Gastroesophageal sphincter (tissue), 4 donors: ENCODE measurements around the gene CPT1A. TPM values are rescaled to one million over a fixed set of nuclear protein-coding genes. Genes with fewer than 3 reads are reported as not detected.
A peak's percentile ranks its signal among the peaks of the same experiment; 100 is the strongest.

Experiments
- ATAC-seq: fragments of 150-250 bp; one replicate; pipeline ENCODE4 v1.9.1; 2016; ENCODE audit warnings: mild to moderate bottlenecking, moderate library complexity
- H3K27ac ChIP-seq, 4 donors: fragments of 200-600 bp; sonication (generic) in 3 of 4; 1 replicate in 3 of 4; 2 replicates in 1 of 4; pipeline ENCODE4 v1.5.1; 2016 to 2019
- H3K27me3 ChIP-seq: fragments of 200-600 bp; sonication (generic); one replicate; pipeline ENCODE4 v1.5.1; 2019
- H3K36me3 ChIP-seq, 2 donors: fragments of 200-600 bp; sonication (generic); one replicate each; pipeline ENCODE4 v1.5.1; 2019; ENCODE audit warnings: control low read depth in 1 of 2
- H3K4me1 ChIP-seq, 3 donors: fragments of 200-600 bp; sonication (generic); 1 replicate in 2 of 3; 2 replicates in 1 of 3; pipeline ENCODE4 v1.5.1; 2016 to 2019; ENCODE audit warnings: control low read depth in 2 of 3
- H3K4me3 ChIP-seq, 2 donors: fragments of 200-600 bp; sonication (generic); one replicate each; pipeline ENCODE4 v1.5.1; 2019; ENCODE audit warnings: mild to moderate bottlenecking in 1 of 2, moderate library complexity in 1 of 2
- H3K9me3 ChIP-seq, 3 donors: fragments of 200-600 bp; sonication (generic); one replicate each; pipeline ENCODE4 v1.5.1; 2017 to 2019; ENCODE audit warnings: control low read depth in 2 of 3
- EP300 ChIP-seq: sonication (generic); formaldehyde crosslinking; IDR thresholded peaks from one replicate; pipeline ENCODE4 v1.6.1; 2017; ENCODE audit warnings: antibody characterized with exemption, mild to moderate bottlenecking
- POLR2A ChIP-seq, 2 donors: fragments of 450-650 bp; IDR thresholded peaks; one replicate each; pipeline ENCODE4 v1.6.1; 2017; ENCODE audit warnings: antibody characterized with exemption in 2 of 2, mild to moderate bottlenecking in 2 of 2, moderate library complexity in 1 of 2
- POLR2AphosphoS5 ChIP-seq: sonication (generic); formaldehyde crosslinking; IDR thresholded peaks from one replicate; pipeline ENCODE4 v1.6.1; 2017; ENCODE audit warnings: antibody characterized with exemption
- WGBS, 2 donors: methylation state at CpG; one replicate each; pipeline ENCODE4 v1.1.5; 2018; ENCODE audit warnings: low coverage in 1 of 2; 5-methylcytosine and 5-hydroxymethylcytosine counted together
- total RNA-seq, 4 donors: library from RNA; depleted of rRNA; stranded (reverse); fragments of >200 nt; gene quantifications; one replicate each; pipeline ENCODE4 v1.1.0, GENCODE V29; 2016
- TF ChIP-seq, protein P1 (sequence below), 4 experiments: fragments of 200-600 bp in 2 of 4; fragments of 450-650 bp in 2 of 4; sonication (generic) in 1 of 4; IDR thresholded peaks; one replicate each; pipeline ENCODE4 v1.5.1; 2017 to 2019; ENCODE audit warnings: antibody characterized with exemption in 4 of 4, mild to moderate bottlenecking in 2 of 4, moderate library complexity in 2 of 4

CPT1A gene
- total RNA-seq, 4 donors from 2014 or later, result 33.4 to 103 (median 74.7) TPM

DNA sequence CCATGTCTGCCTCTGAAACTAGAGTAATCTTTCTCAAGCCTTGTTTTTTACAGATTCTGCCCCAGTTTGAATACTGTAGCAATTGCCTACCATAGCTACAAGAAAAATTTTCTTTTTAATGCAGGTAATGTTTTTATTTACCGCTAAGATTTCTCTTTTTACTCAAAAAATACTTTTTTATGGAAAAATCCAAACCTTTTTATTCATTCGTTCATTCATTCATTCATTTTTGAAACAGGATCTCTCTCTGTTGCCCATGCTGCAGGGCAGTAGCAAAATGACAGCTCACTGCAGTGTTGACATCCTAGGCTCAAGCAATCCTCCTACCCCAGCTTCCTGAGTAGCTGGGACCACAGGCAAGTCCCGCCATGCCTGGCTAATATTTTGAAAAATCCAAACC lies 2.7 kb upstream of the CPT1A start:
- H3K4me3 ChIP-seq, result peak overlapping the region; percentile 11 to 96
- H3K4me1 ChIP-seq, result peaks cover 0 to 60% (median 17%) of the 10 kb centered on the region in 3 donors
- 77 to 100% methylated on average over 1 to 3 of the region's 3 CpGs for WGBS, 2 donors
- TF ChIP-seq POLR2A (IDR thresholded peaks at IDR 0.05) (no peak), POLR2AphosphoS5 (no peak), EP300 (no peak)
- TF ChIP-seq, protein P1, sequence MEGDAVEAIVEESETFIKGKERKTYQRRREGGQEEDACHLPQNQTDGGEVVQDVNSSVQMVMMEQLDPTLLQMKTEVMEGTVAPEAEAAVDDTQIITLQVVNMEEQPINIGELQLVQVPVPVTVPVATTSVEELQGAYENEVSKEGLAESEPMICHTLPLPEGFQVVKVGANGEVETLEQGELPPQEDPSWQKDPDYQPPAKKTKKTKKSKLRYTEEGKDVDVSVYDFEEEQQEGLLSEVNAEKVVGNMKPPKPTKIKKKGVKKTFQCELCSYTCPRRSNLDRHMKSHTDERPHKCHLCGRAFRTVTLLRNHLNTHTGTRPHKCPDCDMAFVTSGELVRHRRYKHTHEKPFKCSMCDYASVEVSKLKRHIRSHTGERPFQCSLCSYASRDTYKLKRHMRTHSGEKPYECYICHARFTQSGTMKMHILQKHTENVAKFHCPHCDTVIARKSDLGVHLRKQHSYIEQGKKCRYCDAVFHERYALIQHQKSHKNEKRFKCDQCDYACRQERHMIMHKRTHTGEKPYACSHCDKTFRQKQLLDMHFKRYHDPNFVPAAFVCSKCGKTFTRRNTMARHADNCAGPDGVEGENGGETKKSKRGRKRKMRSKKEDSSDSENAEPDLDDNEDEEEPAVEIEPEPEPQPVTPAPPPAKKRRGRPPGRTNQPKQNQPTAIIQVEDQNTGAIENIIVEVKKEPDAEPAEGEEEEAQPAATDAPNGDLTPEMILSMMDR (IDR thresholded peaks at IDR 0.05), result no peak
- H3K36me3 ChIP-seq, result no peaks in the 10 kb centered on the region
- H3K27ac ChIP-seq, result peak overlapping the region in 3 of 4 donors; percentile 95 to 99 (median 98)
- no peaks in the 10 kb centered on the region for H3K9me3 ChIP-seq
- no peaks in the 10 kb centered on the region for H3K27me3 ChIP-seq
- no peak for ATAC-seq

GRCh38 chr11:68843703-68844312 lies 2.1 kb upstream of the CPT1A start:
- ATAC-seq, result peak; percentile 29

DNA sequence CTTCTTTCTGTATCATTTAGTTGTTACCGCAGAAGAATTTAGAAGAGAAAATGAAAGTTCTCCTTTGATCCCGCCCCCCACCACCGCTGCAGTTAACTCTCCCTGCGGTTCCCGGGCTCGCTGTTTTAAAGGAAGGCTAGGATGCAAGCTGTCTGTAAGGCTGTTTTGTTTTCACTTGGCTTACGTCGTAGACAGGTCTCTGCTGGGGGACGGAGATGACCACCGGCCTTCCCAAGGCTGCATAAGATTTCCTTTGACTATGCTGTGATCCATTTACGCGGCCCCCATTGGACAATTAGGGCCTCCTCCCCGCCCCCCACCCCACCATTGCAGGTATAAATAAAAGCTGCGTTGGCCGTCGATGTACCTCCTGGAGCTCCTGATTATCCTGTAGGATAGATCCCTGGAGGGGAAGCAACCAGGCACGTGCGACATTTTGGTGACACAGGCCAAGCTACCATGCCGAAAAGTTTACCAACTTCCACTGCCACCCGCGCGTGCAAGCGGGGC lies 1.4 kb upstream of the CPT1A start:
- peaks cover 1 to 70% (median 18%) of the 10 kb centered on the region in 3 donors for H3K4me1 ChIP-seq
- no peak for ATAC-seq
- peak overlapping the region in 3 of 4 donors; percentile 95 to 99 (median 98) for H3K27ac ChIP-seq
- peak overlapping the region; percentile 22 to 96 for H3K4me3 ChIP-seq
- TF ChIP-seq POLR2A (IDR thresholded peaks at IDR 0.05), result no peak
- TF ChIP-seq EP300, result no peak
- TF ChIP-seq, protein P1 (IDR thresholded peaks at IDR 0.05), result no peak
- TF ChIP-seq POLR2AphosphoS5, result no peak
- WGBS, 2 donors, result 29 to 33% methylated on average over 6 to 13 of the region's 23 CpGs
- no peaks in the 10 kb centered on the region for H3K27me3 ChIP-seq
- no peaks in the 10 kb centered on the region for H3K36me3 ChIP-seq
- H3K9me3 ChIP-seq, result no peaks in the 10 kb centered on the region

More at GRCh38 chr11:68843703-68844312, 2.1 kb upstream of the CPT1A start:
- Histone ChIP-seq H3K36me3 (no peaks in the 10 kb centered on the region), H3K9me3 (no peaks in the 10 kb centered on the region), H3K4me3 (peak overlapping the region; percentile 11 to 96), H3K27ac (peak overlapping the region in 3 of 4 donors; percentile 95 to 99 (median 98)), H3K4me1 (peaks cover 0 to 63% (median 17%) of the 10 kb centered on the region in 3 donors), H3K27me3 (no peaks in the 10 kb centered on the region)
- WGBS, 2 donors, result 3 to 17% methylated on average over 6 to 16 of the region's 54 CpGs
- TF ChIP-seq, protein P1 (IDR thresholded peaks at IDR 0.05), result peak in 3 of 4 experiments; percentile 65 to 77 (median 66)
- no peak for TF ChIP-seq EP300

DNA sequence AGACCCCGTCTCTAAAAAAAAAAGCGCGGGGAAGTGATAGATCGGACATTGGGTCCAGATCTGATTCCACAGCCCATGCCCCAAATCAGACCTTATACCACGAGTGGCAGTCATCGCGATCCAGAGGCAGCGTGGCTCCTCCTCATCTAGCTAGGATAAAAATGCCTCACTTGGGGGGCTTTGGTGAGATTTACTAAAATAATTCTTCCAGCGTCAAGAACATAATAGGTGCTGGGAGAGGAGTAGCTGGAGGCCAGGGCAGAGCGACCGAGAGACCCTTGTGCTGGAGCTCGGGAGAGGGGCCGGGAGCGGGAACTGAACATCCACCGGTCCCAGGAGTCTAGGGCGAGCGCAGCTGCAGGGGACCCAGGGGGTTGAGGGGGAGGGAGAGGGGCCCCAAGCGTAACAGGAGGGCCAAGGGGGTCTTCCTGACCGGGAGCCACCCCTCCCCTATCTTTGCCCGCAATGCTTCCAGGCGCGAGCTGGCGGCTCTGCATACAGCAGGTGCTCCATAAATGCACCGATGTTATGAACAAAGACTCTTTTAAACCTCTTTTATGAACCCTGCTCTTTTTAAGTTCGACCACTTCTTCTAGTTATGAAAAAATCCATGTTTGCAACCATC lies 823 bp upstream of the CPT1A start:
- Histone ChIP-seq H3K36me3 (no peaks in the 10 kb centered on the region), H3K9me3 (no peaks in the 10 kb centered on the region), H3K4me1 (peaks cover 7 to 76% (median 23%) of the 10 kb centered on the region in 3 donors), H3K4me3 (peak overlapping the region; percentile 22 to 96), H3K27me3 (no peaks in the 10 kb centered on the region), H3K27ac (peak overlapping the region in 3 of 4 donors; percentile 95 to 99 (median 98))
- no peak for ATAC-seq
- WGBS, 2 donors, result 30 to 40% methylated on average over 10 to 18 of the region's 25 CpGs
- TF ChIP-seq, protein P1 (IDR thresholded peaks at IDR 0.05), result no peak
- no peak for TF ChIP-seq EP300
- TF ChIP-seq POLR2A (IDR thresholded peaks at IDR 0.05), result no peak
- TF ChIP-seq POLR2AphosphoS5, result no peak
